ENCODE results near the gene GPT2.

GRCh38 chr16:46916980-46917379 is 32.8 kb downstream of the GPT2 start:
- TF ChIP-seq POLR2AphosphoS5 (IDR thresholded peaks at IDR 0.05; ENCODE audit: insufficient read depth in 1 of 2, low read depth in 1 of 2) (no peak), CTCF (IDR thresholded peaks at IDR 0.05) (no peak), POLR2A (IDR thresholded peaks at IDR 0.05) (no peak)

Data from vagina (tissue), 2 donors.